ENCODE measurements around the gene CLN5.

- TF ChIP-seq CTCF (IDR thresholded peaks at IDR 0.05) = no peak
- TF ChIP-seq POLR2A (IDR thresholded peaks at IDR 0.05) = no peak
These were observed 22.1 kb downstream of the CLN5 start for GRCh38 chr13:77013853-77014542.
